ENCODE data around the gene DDC. TPM values are rescaled to one million over a fixed set of nuclear protein-coding genes. Genes with fewer than 3 reads are reported as not detected.

DDC gene
- total and polyA plus RNA-seq, 2 donors (not counting 1 experiment from before 2014, with no cell fraction given): not detected

- Histone ChIP-seq H3K4me3 (ENCODE audit: control extremely low read depth in 1 of 5, extremely low read depth in 1 of 5, insufficient read depth in 1 of 5, low read depth in 2 of 5, low read length in 4 of 5) (no peak overlapping the region), H3K4me1 (ENCODE audit: control insufficient read depth in 2 of 2, insufficient read depth in 2 of 2, low read length in 2 of 2) (no peaks in the 10 kb centered on the region), H2AFZ (ENCODE audit: insufficient read depth, low read depth, low read length, poor library complexity, severe bottlenecking) (no peak overlapping the region), H3K4me2 (replicated peaks; ENCODE audit: low read depth, low read length, poor library complexity, severe bottlenecking) (no peak overlapping the region), H3K27ac (ENCODE audit: low read length in 2 of 2) (no peak overlapping the region), H3K9me3 (ENCODE audit: control extremely low read depth in 1 of 3, control insufficient read depth in 2 of 3, insufficient read depth in 1 of 3, low read length in 2 of 3) (no peaks in the 10 kb centered on the region), H3K36me3 (replicated peaks in 1 of 2; ENCODE audit: control extremely low read depth in 1 of 2, control insufficient read depth in 1 of 2, extremely low read depth in 1 of 2, insufficient read depth in 2 of 2, low read length in 1 of 2) (no peaks in the 10 kb centered on the region), H3K27me3 (replicated peaks in 1 of 4; ENCODE audit: control extremely low read depth in 1 of 4, control insufficient read depth in 3 of 4, insufficient read depth in 4 of 4, low read length in 3 of 4) (no peaks in the 10 kb centered on the region), H3K79me2 (ENCODE audit: control insufficient read depth, insufficient read depth, low read length) (no peaks in the 10 kb centered on the region), H3K9ac (ENCODE audit: low read length) (no peak overlapping the region), H4K20me1 (ENCODE audit: control insufficient read depth, insufficient read depth, low read length, poor library complexity, severe bottlenecking) (no peaks in the 10 kb centered on the region)
- H3K4me1 Mint-ChIP-seq: no peaks in the 10 kb centered on the region
- peaks cover 20% of the 10 kb centered on the region for H3K27me3 Mint-ChIP-seq
- no peak overlapping the region for H3K27ac Mint-ChIP-seq
- H3K9me3 Mint-ChIP-seq (ENCODE audit: insufficient read depth): no peaks in the 10 kb centered on the region
- 74% methylated on average over 7 of the region's 12 CpGs for WGBS (ENCODE audit: insufficient coverage)
- H3K4me3 Mint-ChIP-seq: no peak overlapping the region
- DNase-seq (no peak), ATAC-seq (ENCODE audit: low read depth) (no peak)
- ChIA-PET CTCF (no interaction called here), POLR2A (no interaction called here)
- intact Hi-C loops (cut with micrococcal nuclease): no loop called here
- TF ChIP-seq CTCF (IDR thresholded peaks at IDR 0.05): no peak
- no peak for TF ChIP-seq EZH2 (IDR thresholded peaks at IDR 0.05; ENCODE audit: borderline replicate concordance, insufficient read depth, low read depth, low read length, poor library complexity, severe bottlenecking)
Measured at GRCh38 chr7:50534690-50535290, 30.4 kb downstream of the DDC start.

- Histone ChIP-seq H4K20me1 (ENCODE audit: control insufficient read depth, insufficient read depth, low read length, poor library complexity, severe bottlenecking) (no peaks in the 10 kb centered on the region), H3K4me2 (replicated peaks; ENCODE audit: low read depth, low read length, poor library complexity, severe bottlenecking) (no peak overlapping the region), H3K36me3 (replicated peaks in 1 of 2; ENCODE audit: control extremely low read depth in 1 of 2, control insufficient read depth in 1 of 2, extremely low read depth in 1 of 2, insufficient read depth in 2 of 2, low read length in 1 of 2) (no peaks in the 10 kb centered on the region), H2AFZ (ENCODE audit: insufficient read depth, low read depth, low read length, poor library complexity, severe bottlenecking) (no peak overlapping the region), H3K4me1 (ENCODE audit: control insufficient read depth in 2 of 2, insufficient read depth in 2 of 2, low read length in 2 of 2) (no peaks in the 10 kb centered on the region), H3K27ac (ENCODE audit: low read length in 2 of 2) (no peak overlapping the region), H3K4me3 (ENCODE audit: control extremely low read depth in 1 of 5, extremely low read depth in 1 of 5, insufficient read depth in 1 of 5, low read depth in 2 of 5, low read length in 4 of 5) (no peak overlapping the region), H3K9ac (ENCODE audit: low read length) (no peak overlapping the region), H3K79me2 (ENCODE audit: control insufficient read depth, insufficient read depth, low read length) (no peaks in the 10 kb centered on the region), H3K27me3 (replicated peaks in 1 of 4; ENCODE audit: control extremely low read depth in 1 of 4, control insufficient read depth in 3 of 4, insufficient read depth in 4 of 4, low read length in 3 of 4) (no peaks in the 10 kb centered on the region), H3K9me3 (ENCODE audit: control extremely low read depth in 1 of 3, control insufficient read depth in 2 of 3, insufficient read depth in 1 of 3, low read length in 2 of 3) (no peaks in the 10 kb centered on the region)
- Mint-ChIP-seq H3K4me3 (no peak overlapping the region), H3K9me3 (ENCODE audit: insufficient read depth) (no peaks in the 10 kb centered on the region), H3K4me1 (no peaks in the 10 kb centered on the region), H3K27ac (no peak overlapping the region), H3K27me3 (peaks cover 20% of the 10 kb centered on the region)
- ChIA-PET CTCF (no interaction called here), POLR2A (no interaction called here)
- no peak for ATAC-seq (ENCODE audit: low read depth)
- no peak for TF ChIP-seq EZH2 (IDR thresholded peaks at IDR 0.05; ENCODE audit: borderline replicate concordance, insufficient read depth, low read depth, low read length, poor library complexity, severe bottlenecking)
- TF ChIP-seq CTCF (IDR thresholded peaks at IDR 0.05): no peak
- no peak for DNase-seq
- intact Hi-C loops (cut with micrococcal nuclease): no loop called here
- WGBS (ENCODE audit: insufficient coverage): 89% methylated on average over 3 of the region's 3 CpGs
Measured at GRCh38 chr7:50533866-50534265, 31.3 kb downstream of the DDC start.
